Measurements from ENCODE around the gene TTC39C. TPM values are rescaled to one million over a fixed set of nuclear protein-coding genes. Genes with fewer than 3 reads are reported as not detected.

TTC39C gene
- total and polyA plus RNA-seq, 2 donors (not counting 3 experiments of a cell fraction or from before 2014, with no cell fraction given): 0.61 to 6.2 TPM

GRCh38 chr18:23982155-23983079 lies 32.1 kb upstream of the TTC39C start:
- peaks cover 5 to 16% of the 10 kb centered on the region in 2 experiments for H3K27me3 ChIP-seq (ENCODE audit: control insufficient read depth in 2 of 2, insufficient read depth in 2 of 2, low read length in 2 of 2)
- DNase-seq (ENCODE audit: low read depth, low spot score) (peak; percentile 32), FAIRE-seq (no peak)
- no peak for TF ChIP-seq EZH2 (IDR thresholded peaks at IDR 0.05; ENCODE audit: borderline replicate concordance, low read depth, low read length, severe bottlenecking)
- TF ChIP-seq, protein P1, sequence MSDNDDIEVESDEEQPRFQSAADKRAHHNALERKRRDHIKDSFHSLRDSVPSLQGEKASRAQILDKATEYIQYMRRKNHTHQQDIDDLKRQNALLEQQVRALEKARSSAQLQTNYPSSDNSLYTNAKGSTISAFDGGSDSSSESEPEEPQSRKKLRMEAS (IDR thresholded peaks at IDR 0.05; ENCODE audit: insufficient read depth, insufficient read length): no peak
- no peak for TF ChIP-seq FOS (IDR thresholded peaks at IDR 0.05; ENCODE audit: borderline replicate concordance, insufficient read depth, low read length)
- TF ChIP-seq JUN (IDR thresholded peaks at IDR 0.05; ENCODE audit: borderline replicate concordance, insufficient read depth, insufficient read length, low read depth): no peak
- no peak for TF ChIP-seq POLR2AphosphoS5 (IDR thresholded peaks at IDR 0.05; ENCODE audit: insufficient read depth, low read depth, low read length)
- no peak for TF ChIP-seq POLR2A (IDR thresholded peaks at IDR 0.05; ENCODE audit: low read depth, low read length)
- no peak for TF ChIP-seq CTCF (IDR thresholded peaks at IDR 0.05; ENCODE audit: extremely low read depth in 1 of 2, insufficient read depth in 1 of 2, low read depth in 1 of 2, low read length in 2 of 2)
- no peak for TF ChIP-seq MYC (IDR thresholded peaks at IDR 0.05; ENCODE audit: low read depth, low read length)
- TF ChIP-seq GATA2 (IDR thresholded peaks at IDR 0.05; ENCODE audit: insufficient read depth, insufficient read length, low read depth, low read length): no peak
- POLR2A ChIA-PET: no interaction called here
- CTCF ChIA-PET: interaction anchor here (0.8 to 1.3 kb wide), 2 partner anchors 16 to 194 kb away, joined by 3 to 4 read pairs; no protein-coding TSS in a partner anchor
- intact Hi-C loops (cut with micrococcal nuclease) (no loop called here), dilution Hi-C loops (cut with MboI; ENCODE audit: extremely low pct_ligation_motif_present, low sequenced_read_pairs) (no loop called here)
- H3K27ac ChIP-seq (ENCODE audit: insufficient read depth, low read depth, low read length): no peak overlapping the region
- H4K20me1 ChIP-seq (replicated peaks; ENCODE audit: control insufficient read depth, extremely low read depth, insufficient read depth, low read length): no peaks in the 10 kb centered on the region
- H3K9me3 ChIP-seq (replicated peaks; ENCODE audit: control insufficient read depth, insufficient read depth, low read length): no peaks in the 10 kb centered on the region
- no peak overlapping the region for H3K4me3 ChIP-seq (replicated peaks in 1 of 3; ENCODE audit: insufficient read depth in 1 of 3, low read depth in 1 of 3, low read length in 3 of 3)
- no peak overlapping the region for H3K9ac ChIP-seq (replicated peaks; ENCODE audit: extremely low read depth, insufficient read depth, low read length)
- no peaks in the 10 kb centered on the region for H3K79me2 ChIP-seq (ENCODE audit: control insufficient read depth, insufficient read depth, low read length)
- H3K9me1 ChIP-seq (replicated peaks; ENCODE audit: control insufficient read depth, extremely low read depth, insufficient read depth, low read length): no peaks in the 10 kb centered on the region
- peak overlapping the region; percentile 13 for H2AFZ ChIP-seq (ENCODE audit: low read depth, low read length)
- no TSS peak for BruUV-seq (replicated peaks)
- no peaks in the 10 kb centered on the region for H3K4me1 ChIP-seq (ENCODE audit: control insufficient read depth, extremely low read depth, insufficient read depth, low read length)
- H3K36me3 ChIP-seq (ENCODE audit: control insufficient read depth in 2 of 2, extremely low read depth in 1 of 2, insufficient read depth in 2 of 2, low read length in 2 of 2): no peaks in the 10 kb centered on the region
- no peak overlapping the region for H3K4me2 ChIP-seq (ENCODE audit: insufficient read depth, low read length)
